Measurements from ENCODE around the gene TLR3. TPM values are rescaled to one million over a fixed set of nuclear protein-coding genes. Genes with fewer than 3 reads are reported as not detected.
"Not testable (repeated sequence)": the region's sequence is repeated elsewhere in the genome, so short reads cannot be mapped to it uniquely, and the experiment has no call there.

TLR3 gene
- total and polyA plus RNA-seq, 4 experiments from 2014 or later, result 2.1 to 4.1 (median 2.6) TPM

DNA sequence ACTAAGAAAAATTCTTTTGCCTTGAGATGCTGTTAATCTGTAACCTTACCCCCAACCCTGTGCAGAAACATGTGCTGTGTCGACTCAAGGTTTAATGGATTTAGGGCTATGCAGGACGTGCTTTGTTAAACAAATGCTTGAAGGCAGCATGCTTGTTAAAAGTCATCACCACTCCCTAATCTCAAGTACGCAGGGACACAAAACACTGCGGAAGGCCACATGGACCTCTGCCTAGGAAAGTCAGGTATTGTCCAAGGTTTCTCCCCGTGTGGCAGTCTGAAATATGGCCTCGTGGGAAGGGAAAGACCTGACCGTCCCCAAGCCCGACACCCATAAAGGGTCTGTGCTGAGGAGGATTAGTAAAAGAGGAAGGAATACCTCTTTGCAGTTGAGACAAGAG is 18.8 kb upstream of the TLR3 start:
- H3K9me3 ChIP-seq (ENCODE audit: control insufficient read depth in 1 of 2, low read length in 2 of 2); intact Hi-C loops (cut with micrococcal nuclease); H3K4me3 ChIP-seq (ENCODE audit: low read length in 2 of 2); CTCF ChIA-PET (ENCODE audit: partially characterized antibody); H3K27ac Mint-ChIP-seq; DNase-seq; POLR2A ChIA-PET (ENCODE audit: partially characterized antibody); H3K27me3 Mint-ChIP-seq; H3K36me3 ChIP-seq (ENCODE audit: insufficient read depth, low read length); H3K27ac ChIP-seq (ENCODE audit: low read depth, low read length); H3K4me1 ChIP-seq (ENCODE audit: insufficient read depth, low read length); H3K4me3 Mint-ChIP-seq; H3K9me3 Mint-ChIP-seq; H3K27me3 ChIP-seq (ENCODE audit: insufficient read depth, low read length); H3K4me1 Mint-ChIP-seq; H3K36me3 Mint-ChIP-seq: not testable (repeated sequence)

DNA sequence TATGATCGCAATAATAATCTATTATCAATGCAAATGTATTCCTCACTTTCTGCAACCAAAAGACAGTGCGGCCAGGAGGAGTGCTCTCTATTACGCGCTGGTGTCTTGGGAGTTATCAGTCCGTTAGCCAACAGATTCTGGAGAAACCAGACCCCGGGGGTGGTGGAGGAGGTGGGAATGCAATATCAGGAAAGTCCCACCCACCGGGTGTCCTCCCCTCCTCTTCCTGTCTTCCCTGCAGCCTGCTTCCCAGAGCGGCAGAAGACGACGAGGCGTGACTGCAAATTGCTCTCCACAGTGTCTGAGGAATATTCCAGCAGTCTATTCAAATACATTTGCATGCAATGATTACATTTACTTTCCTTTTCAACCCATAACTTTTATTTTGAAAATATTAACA is 17.9 kb upstream of the TLR3 start:
- Histone ChIP-seq H3K9me3 (ENCODE audit: control insufficient read depth in 1 of 2, low read length in 2 of 2) (no peaks in the 10 kb centered on the region), H3K4me1 (ENCODE audit: insufficient read depth, low read length) (no peaks in the 10 kb centered on the region), H3K27me3 (ENCODE audit: insufficient read depth, low read length) (no peaks in the 10 kb centered on the region), H3K27ac (ENCODE audit: low read depth, low read length) (no peak overlapping the region), H3K36me3 (ENCODE audit: insufficient read depth, low read length) (no peaks in the 10 kb centered on the region), H3K4me3 (ENCODE audit: low read length in 2 of 2) (no peak overlapping the region)
- no peaks in the 10 kb centered on the region for H3K9me3 Mint-ChIP-seq
- H3K36me3 Mint-ChIP-seq, result no peaks in the 10 kb centered on the region
- no peaks in the 10 kb centered on the region for H3K4me1 Mint-ChIP-seq
- no peak for DNase-seq
- POLR2A ChIA-PET (ENCODE audit: partially characterized antibody), result no interaction called here
- intact Hi-C loops (cut with micrococcal nuclease), result no loop called here
- CTCF ChIA-PET (ENCODE audit: partially characterized antibody), result no interaction called here
- no peak overlapping the region for H3K27ac Mint-ChIP-seq
- no peaks in the 10 kb centered on the region for H3K27me3 Mint-ChIP-seq
- no peak overlapping the region for H3K4me3 Mint-ChIP-seq

GRCh38 chr4:186058253-186058979 is 10.5 kb upstream of the TLR3 start:
- H3K27ac ChIP-seq (ENCODE audit: low read depth, low read length), result no peak overlapping the region
- Mint-ChIP-seq H3K4me1 (peaks cover 4 to 18% (median 6%) of the 10 kb centered on the region in 4 donors), H3K36me3 (no peaks in the 10 kb centered on the region), H3K27ac (peak overlapping the region in 1 of 7 donors; percentile 8), H3K27me3 (peaks cover 4 to 8% of the 10 kb centered on the region in 2 donors), H3K4me3 (no peak overlapping the region), H3K9me3 (peaks cover 0 to 5% (median under 1%) of the 10 kb centered on the region in 8 donors)
- no peak for DNase-seq
- ChIA-PET POLR2A (ENCODE audit: partially characterized antibody) (no interaction called here), CTCF (ENCODE audit: partially characterized antibody) (no interaction called here)
- H3K27me3 ChIP-seq (ENCODE audit: insufficient read depth, low read length), result no peaks in the 10 kb centered on the region
- intact Hi-C loops (cut with micrococcal nuclease), result no loop called here
- H3K9me3 ChIP-seq (ENCODE audit: control insufficient read depth in 1 of 2, low read length in 2 of 2), result no peaks in the 10 kb centered on the region
- H3K4me1 ChIP-seq (ENCODE audit: insufficient read depth, low read length), result no peaks in the 10 kb centered on the region
- H3K4me3 ChIP-seq (ENCODE audit: low read length in 2 of 2), result no peak overlapping the region
- no peaks in the 10 kb centered on the region for H3K36me3 ChIP-seq (ENCODE audit: insufficient read depth, low read length)

GRCh38 chr4:186058980-186059316 is 10.0 kb upstream of the TLR3 start:
- DNase-seq, result no peak
- Mint-ChIP-seq H3K9me3 (peaks cover 0 to 5% (median under 1%) of the 10 kb centered on the region in 8 donors), H3K4me3 (no peak overlapping the region), H3K4me1 (peaks cover 4 to 18% (median 6%) of the 10 kb centered on the region in 4 donors), H3K27ac (peak overlapping the region in 1 of 7 donors; percentile 8), H3K36me3 (no peaks in the 10 kb centered on the region), H3K27me3 (peaks cover 7 to 11% of the 10 kb centered on the region in 2 donors)
- Histone ChIP-seq H3K4me3 (ENCODE audit: low read length in 2 of 2) (no peak overlapping the region), H3K27ac (ENCODE audit: low read depth, low read length) (no peak overlapping the region), H3K4me1 (ENCODE audit: insufficient read depth, low read length) (no peaks in the 10 kb centered on the region), H3K36me3 (ENCODE audit: insufficient read depth, low read length) (no peaks in the 10 kb centered on the region), H3K27me3 (ENCODE audit: insufficient read depth, low read length) (no peaks in the 10 kb centered on the region), H3K9me3 (ENCODE audit: control insufficient read depth in 1 of 2, low read length in 2 of 2) (no peaks in the 10 kb centered on the region)
- intact Hi-C loops (cut with micrococcal nuclease), result no loop called here
- CTCF ChIA-PET (ENCODE audit: partially characterized antibody), result no interaction called here
- POLR2A ChIA-PET (ENCODE audit: partially characterized antibody), result no interaction called here

- ChIA-PET CTCF (ENCODE audit: partially characterized antibody) (interaction anchor here (0.8 kb wide), 1 partner anchor 24 kb away, joined by 3 read pairs; no protein-coding TSS in a partner anchor), POLR2A (ENCODE audit: partially characterized antibody) (no interaction called here)
- Mint-ChIP-seq H3K9me3 (peaks cover 0 to 5% (median under 1%) of the 10 kb centered on the region in 8 donors), H3K4me1 (peaks cover 4 to 18% (median 6%) of the 10 kb centered on the region in 4 donors), H3K36me3 (no peaks in the 10 kb centered on the region), H3K4me3 (no peak overlapping the region), H3K27ac (no peak overlapping the region), H3K27me3 (peaks cover 7 to 18% of the 10 kb centered on the region in 2 donors)
- no peaks in the 10 kb centered on the region for H3K36me3 ChIP-seq (ENCODE audit: insufficient read depth, low read length)
- H3K9me3 ChIP-seq (ENCODE audit: control insufficient read depth in 1 of 2, low read length in 2 of 2), result no peaks in the 10 kb centered on the region
- H3K4me1 ChIP-seq (ENCODE audit: insufficient read depth, low read length), result no peaks in the 10 kb centered on the region
- DNase-seq, result no peak
- intact Hi-C loops (cut with micrococcal nuclease), result no loop called here
- H3K27me3 ChIP-seq (ENCODE audit: insufficient read depth, low read length), result no peaks in the 10 kb centered on the region
- no peak overlapping the region for H3K27ac ChIP-seq (ENCODE audit: low read depth, low read length)
- H3K4me3 ChIP-seq (ENCODE audit: low read length in 2 of 2), result no peak overlapping the region
These were observed 7.0 kb upstream of the TLR3 start for GRCh38 chr4:186061921-186062320.

GRCh38 chr4:186067757-186068385 is 1.1 kb upstream of the TLR3 start:
- H3K4me3 Mint-ChIP-seq, result peak overlapping the region; percentile 15 to 88 (median 86)

DNA sequence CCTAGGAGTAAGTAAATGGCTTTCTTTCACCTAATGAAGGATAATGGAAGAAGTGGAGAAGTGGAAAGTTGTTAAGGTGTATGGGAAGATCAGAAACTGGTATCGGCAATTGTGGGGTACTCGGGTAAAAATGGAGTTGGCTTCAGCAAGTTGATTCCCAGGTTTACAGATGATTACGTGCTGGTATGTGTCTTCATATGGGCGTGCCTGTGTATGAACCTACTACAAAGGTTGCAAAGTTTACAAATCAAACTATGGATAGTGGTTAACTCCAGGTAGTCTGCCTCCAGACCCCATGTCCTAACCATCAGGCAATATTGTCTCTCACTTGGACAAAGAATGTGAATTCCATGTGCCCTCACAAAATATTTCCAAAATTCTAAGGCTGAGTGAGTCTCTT is 773 bp downstream of the TLR3 start:
- ChIA-PET CTCF (ENCODE audit: partially characterized antibody) (interaction anchor here (4.1 kb wide), 1 partner anchor 133 kb away, joined by 26 read pairs; no protein-coding TSS in a partner anchor), POLR2A (ENCODE audit: partially characterized antibody) (no interaction called here)
- H3K4me3 Mint-ChIP-seq, result peak overlapping the region; percentile 78 to 88 (median 86)
- H3K9me3 Mint-ChIP-seq, result no peaks in the 10 kb centered on the region
- Histone ChIP-seq H3K27ac (ENCODE audit: low read depth, low read length) (no peak overlapping the region), H3K9me3 (ENCODE audit: control insufficient read depth in 1 of 2, low read length in 2 of 2) (no peaks in the 10 kb centered on the region), H3K27me3 (ENCODE audit: insufficient read depth, low read length) (no peaks in the 10 kb centered on the region), H3K4me3 (ENCODE audit: low read length in 2 of 2) (peak overlapping the region in 1 of 2 donors; percentile 41), H3K36me3 (ENCODE audit: insufficient read depth, low read length) (no peaks in the 10 kb centered on the region), H3K4me1 (ENCODE audit: insufficient read depth, low read length) (peaks cover 21% of the 10 kb centered on the region)
- peak overlapping the region in 3 of 7 donors; percentile 63 to 88 (median 76) for H3K27ac Mint-ChIP-seq
- H3K27me3 Mint-ChIP-seq, result peaks cover 0 to 7% of the 10 kb centered on the region in 2 donors
- peaks cover 17 to 33% (median 22%) of the 10 kb centered on the region in 4 donors for H3K4me1 Mint-ChIP-seq
- intact Hi-C loops (cut with micrococcal nuclease), result no loop called here
- H3K36me3 Mint-ChIP-seq, result no peaks in the 10 kb centered on the region
- no peak for DNase-seq

More at GRCh38 chr4:186067757-186068385, 1.1 kb upstream of the TLR3 start:
- ChIA-PET POLR2A (ENCODE audit: partially characterized antibody) (interaction anchor here (1.6 to 2.7 kb wide), 3 partner anchors 37 to 134 kb away, joined by 5 to 20 read pairs (median 11); partner anchors contain the start of genes CYP4V2 and FAM149A), CTCF (ENCODE audit: partially characterized antibody) (interaction anchor here (1.0 to 4.6 kb wide), 13 partner anchors 12 to 525 kb away, joined by 3 to 52 read pairs (median 6); no protein-coding TSS in a partner anchor)
- Mint-ChIP-seq H3K27ac (peak overlapping the region in 4 of 7 donors; percentile 8 to 67 (median 22)), H3K27me3 (peaks cover 3 to 10% of the 10 kb centered on the region in 2 donors), H3K4me1 (peaks cover 17 to 33% (median 21%) of the 10 kb centered on the region in 4 donors), H3K36me3 (no peaks in the 10 kb centered on the region), H3K9me3 (no peaks in the 10 kb centered on the region)
- peak; percentile 14 to 41 (median 33) for DNase-seq
- Histone ChIP-seq H3K4me3 (ENCODE audit: low read length in 2 of 2) (peak overlapping the region in 1 of 2 donors; percentile 41), H3K27me3 (ENCODE audit: insufficient read depth, low read length) (no peaks in the 10 kb centered on the region), H3K27ac (ENCODE audit: low read depth, low read length) (no peak overlapping the region), H3K9me3 (ENCODE audit: control insufficient read depth in 1 of 2, low read length in 2 of 2) (no peaks in the 10 kb centered on the region), H3K36me3 (ENCODE audit: insufficient read depth, low read length) (no peaks in the 10 kb centered on the region), H3K4me1 (ENCODE audit: insufficient read depth, low read length) (peaks cover 21% of the 10 kb centered on the region)
- intact Hi-C loops (cut with micrococcal nuclease), result loop anchor here (1.0 kb wide), 2 partner anchors 71 to 133 kb away; no protein-coding TSS in a partner anchor
